HG03432 (cell line): ENCODE data around the gene ERBB2.
A peak's percentile ranks its signal among the peaks of the same experiment; 100 is the strongest.
"Not testable (repeated sequence)": the region's sequence is repeated elsewhere in the genome, so short reads cannot be mapped to it uniquely, and the experiment has no call there.

Source experiments
- ATAC-seq: cut with Tn5 transposase; IDR thresholded peaks from one replicate; pipeline ENCODE4 v1.9.1; 2021; ENCODE audit warnings: mild to moderate bottlenecking, moderate library complexity; ENCODE audit not compliant: unreplicated experiment

ERBB2 gene

GRCh38 chr17:39722965-39723848 lies 23.3 kb downstream of the ERBB2 start:
- ATAC-seq = no peak

GRCh38 chr17:39724731-39725130 lies 24.9 kb downstream of the ERBB2 start:
- ATAC-seq = no peak

- not testable (repeated sequence) for ATAC-seq
Observed at GRCh38 chr17:39725923-39726322, 26.1 kb downstream of the ERBB2 start.

- ATAC-seq = no peak
Observed at GRCh38 chr17:39726617-39727016, 26.8 kb downstream of the ERBB2 start.

- no peak for ATAC-seq
Observed at GRCh38 chr17:39727556-39727955, 27.7 kb downstream of the ERBB2 start.

- no peak for ATAC-seq
Observed at GRCh38 chr17:39729280-39729851, 29.5 kb downstream of the ERBB2 start.

- peak; percentile 92 for ATAC-seq
Observed at GRCh38 chr17:39730095-39730921, 30.4 kb downstream of the ERBB2 start, which contains the start of gene MIEN1. Gene MIEN1 (minus strand): TSS chr17:39730532. CDS start chr17:39730495, 37 bp downstream.

GRCh38 chr17:39732586-39732985 lies 32.7 kb downstream of the ERBB2 start:
- ATAC-seq = no peak

- ATAC-seq = no peak
Observed at GRCh38 chr17:39735882-39736281, 36.0 kb downstream of the ERBB2 start.

- no peak for ATAC-seq
Observed at GRCh38 chr17:39736319-39737165, 36.7 kb downstream of the ERBB2 start.

GRCh38 chr17:39737206-39737759 lies 37.4 kb downstream of the ERBB2 start:
- no peak for ATAC-seq

GRCh38 chr17:39737760-39738567 lies 38.1 kb downstream of the ERBB2 start, which contains the start of gene GRB7:
Gene GRB7 (plus strand): TSS chr17:39737938. CDS start chr17:39742302, 4,364 bp downstream.
- no peak for ATAC-seq

GRCh38 chr17:39738568-39738901 lies 38.7 kb downstream of the ERBB2 start:
- ATAC-seq = no peak

GRCh38 chr17:39738983-39739884 lies 39.4 kb downstream of the ERBB2 start:
- no peak for ATAC-seq

GRCh38 chr17:39739885-39740356 lies 40.1 kb downstream of the ERBB2 start:
- no peak for ATAC-seq

GRCh38 chr17:39740357-39741111 lies 40.7 kb downstream of the ERBB2 start:
- ATAC-seq = no peak

- ATAC-seq = no peak
Observed at GRCh38 chr17:39742126-39742855, 42.4 kb downstream of the ERBB2 start.
